ES-I3 (cell line): ENCODE results near the gene TIMD4.
"Not testable (repeated sequence)": the region's sequence is repeated elsewhere in the genome, so short reads cannot be mapped to it uniquely, and the experiment has no call there.

Experiments
- H3K36me3 ChIP-seq: 2 replicates; pipeline ENCODE4 v1.6.1; 2013; ENCODE audit warnings: mild to moderate bottlenecking, low read length, control low read depth, moderate library complexity; ENCODE audit not compliant: insufficient read depth
- H3K4me1 ChIP-seq: 2 replicates; pipeline ENCODE4 v1.6.1; 2013; ENCODE audit warnings: mild to moderate bottlenecking, control low read depth, low read length; ENCODE audit not compliant: insufficient read depth
- H3K9ac ChIP-seq: 2 replicates; pipeline ENCODE4 v1.6.1; 2013; ENCODE audit warnings: low read depth, mild to moderate bottlenecking, low read length, moderate library complexity
- H3K9me3 ChIP-seq: 2 replicates; pipeline ENCODE4 v1.6.1; 2013; ENCODE audit warnings: mild to moderate bottlenecking, low read length, moderate library complexity; ENCODE audit not compliant: control insufficient read depth, insufficient read depth

TIMD4 gene

DNA sequence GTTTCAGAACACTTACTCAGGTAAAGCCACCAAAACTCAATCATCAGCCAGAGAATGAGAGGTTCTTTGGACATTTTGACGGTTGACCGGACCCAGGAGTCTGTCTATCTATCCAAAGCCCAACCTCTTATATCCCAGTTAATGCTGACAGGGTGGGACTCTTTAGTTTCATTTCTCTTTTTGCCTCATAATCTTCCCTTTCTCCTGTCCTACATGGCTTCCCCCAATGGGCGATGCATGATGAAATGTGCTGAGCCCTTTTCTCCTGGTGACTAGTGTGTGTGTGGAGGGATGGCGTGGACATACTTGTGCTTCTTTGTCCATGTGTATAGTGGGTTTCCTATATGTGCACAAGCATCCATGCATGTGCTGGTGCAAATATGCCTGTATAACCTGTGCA is at the start of gene TIMD4:
Gene TIMD4, minus strand, starts transcription at position 102 of the 400 bp plus-strand sequence. Its CDS starts 28 bp downstream, at position 74.
- Histone ChIP-seq H3K4me1 (no peaks in the 10 kb centered on the region), H3K9me3 (no peaks in the 10 kb centered on the region), H3K9ac (no peak within 1 kb of the TSS), H3K36me3 (no peaks in the 10 kb centered on the region)

- H3K9me3 ChIP-seq: no peaks in the 10 kb centered on the region
Measured at GRCh38 chr5:157006262-157006661, 43.2 kb upstream of the TIMD4 start.

GRCh38 chr5:157004893-157005551 is 42.0 kb upstream of the TIMD4 start:
- no peak overlapping the region for H3K9ac ChIP-seq
- no peaks in the 10 kb centered on the region for H3K36me3 ChIP-seq
- H3K4me1 ChIP-seq: no peaks in the 10 kb centered on the region
- no peaks in the 10 kb centered on the region for H3K9me3 ChIP-seq

More at GRCh38 chr5:157006262-157006661, 43.2 kb upstream of the TIMD4 start:
- Histone ChIP-seq H3K9ac (no peak overlapping the region), H3K4me1 (no peaks in the 10 kb centered on the region), H3K36me3 (no peaks in the 10 kb centered on the region)

DNA sequence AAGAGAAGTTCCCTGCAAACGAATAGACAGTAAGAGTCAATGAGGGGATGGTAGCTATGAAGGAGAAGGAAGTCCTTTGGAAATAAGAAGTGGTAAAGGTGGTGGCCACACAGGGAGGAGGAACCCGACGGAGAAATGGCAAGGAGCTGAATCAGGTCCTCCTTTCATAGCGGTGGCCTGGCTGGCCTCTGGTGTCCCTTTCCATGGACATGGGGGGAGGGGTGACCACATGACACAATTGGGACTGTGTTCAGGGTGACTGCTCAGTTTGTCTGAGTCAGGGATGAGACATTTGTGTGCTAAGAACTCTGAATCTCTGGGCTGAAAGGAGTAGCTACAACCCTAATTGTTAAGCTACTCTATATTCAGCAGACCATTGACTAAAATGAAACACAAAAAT is 28.7 kb upstream of the TIMD4 start:
- no peaks in the 10 kb centered on the region for H3K36me3 ChIP-seq
- H3K9me3 ChIP-seq: no peaks in the 10 kb centered on the region
- H3K4me1 ChIP-seq: no peaks in the 10 kb centered on the region
- H3K9ac ChIP-seq: no peak overlapping the region

GRCh38 chr5:156984064-156984463 is 21.0 kb upstream of the TIMD4 start:
- no peaks in the 10 kb centered on the region for H3K9me3 ChIP-seq
- H3K9ac ChIP-seq: no peak overlapping the region
- no peaks in the 10 kb centered on the region for H3K36me3 ChIP-seq
- H3K4me1 ChIP-seq: no peaks in the 10 kb centered on the region

- H3K4me1 ChIP-seq: no peaks in the 10 kb centered on the region
- no peaks in the 10 kb centered on the region for H3K9me3 ChIP-seq
- no peak overlapping the region for H3K9ac ChIP-seq
- no peaks in the 10 kb centered on the region for H3K36me3 ChIP-seq
Measured at GRCh38 chr5:156981481-156981880, 18.5 kb upstream of the TIMD4 start.

GRCh38 chr5:156974328-156974727 is 11.3 kb upstream of the TIMD4 start:
- no peaks in the 10 kb centered on the region for H3K9me3 ChIP-seq
- H3K9ac ChIP-seq: no peak overlapping the region
- H3K4me1 ChIP-seq: no peaks in the 10 kb centered on the region
- H3K36me3 ChIP-seq: no peaks in the 10 kb centered on the region

- H3K36me3 ChIP-seq: no peaks in the 10 kb centered on the region
- H3K9me3 ChIP-seq: no peaks in the 10 kb centered on the region
- H3K4me1 ChIP-seq: no peaks in the 10 kb centered on the region
- no peak overlapping the region for H3K9ac ChIP-seq
Measured at GRCh38 chr5:156971848-156972525, 9.0 kb upstream of the TIMD4 start.

DNA sequence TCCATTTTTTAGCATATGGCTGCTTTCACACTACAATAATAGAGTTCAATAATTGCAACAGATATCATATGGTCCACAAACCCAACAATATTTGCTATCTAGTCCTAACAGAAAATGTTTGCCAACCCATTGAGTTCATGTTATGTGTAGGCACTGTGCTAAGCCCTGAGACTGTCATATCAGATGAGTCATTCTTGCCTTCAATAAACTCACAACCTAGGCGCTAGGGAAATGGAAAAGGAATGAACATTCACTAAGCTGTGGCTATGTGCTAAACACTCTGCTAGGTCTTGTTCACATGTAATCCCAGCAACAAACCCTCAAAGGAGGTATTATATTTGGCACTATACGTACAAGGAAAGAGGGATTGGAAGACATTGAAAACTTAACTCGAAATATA is 8.4 kb upstream of the TIMD4 start:
- H3K9me3 ChIP-seq: no peaks in the 10 kb centered on the region
- H3K36me3 ChIP-seq: no peaks in the 10 kb centered on the region
- no peak overlapping the region for H3K9ac ChIP-seq
- H3K4me1 ChIP-seq: no peaks in the 10 kb centered on the region

GRCh38 chr5:156967386-156967785 is 4.4 kb upstream of the TIMD4 start:
- not testable (repeated sequence) for H3K4me1 ChIP-seq, H3K36me3 ChIP-seq, H3K9ac ChIP-seq, H3K9me3 ChIP-seq

DNA sequence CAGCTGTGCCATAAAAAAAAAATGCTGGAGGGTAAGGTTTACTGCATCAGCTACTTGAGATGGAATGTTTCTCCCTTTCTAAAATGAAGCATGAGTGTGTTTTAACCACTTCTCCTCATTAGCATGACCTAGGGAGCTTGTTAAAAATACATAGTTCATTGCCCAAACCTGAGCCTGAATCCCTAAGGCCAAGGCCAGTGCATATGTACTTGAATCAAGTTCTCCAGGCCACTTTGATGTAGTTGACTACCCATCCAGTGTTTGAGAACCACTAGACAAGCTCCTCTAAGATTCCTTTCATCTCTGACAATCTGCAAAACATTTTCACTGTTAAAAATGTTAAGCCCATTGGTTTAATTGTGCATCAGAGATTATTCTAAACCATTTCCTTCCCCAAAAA is 6.7 kb downstream of the TIMD4 start:
- Histone ChIP-seq H3K36me3 (no peaks in the 10 kb centered on the region), H3K4me1 (no peaks in the 10 kb centered on the region; the same call in 1 of the 2 replicates), H3K9ac (no peak overlapping the region), H3K9me3 (no peaks in the 10 kb centered on the region)

DNA sequence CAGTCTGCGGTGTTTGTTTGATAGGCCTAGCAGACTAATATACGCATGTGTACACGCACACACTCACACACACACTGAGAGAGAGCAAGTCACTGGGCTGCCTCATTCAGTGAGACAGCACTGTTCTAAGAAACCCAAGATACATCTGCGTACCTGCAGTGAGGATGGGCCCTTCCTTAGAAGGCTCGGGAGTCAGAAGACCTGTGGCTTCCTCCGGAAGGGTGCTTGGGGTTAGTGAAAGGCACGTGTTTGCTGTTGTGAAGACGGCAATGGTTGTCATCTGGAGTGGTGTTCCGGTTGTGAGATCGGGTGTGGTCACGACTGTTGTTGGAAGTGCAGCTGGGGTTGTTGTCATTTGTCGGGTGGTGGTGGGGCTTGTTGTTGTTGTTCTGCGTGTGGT is 11.7 kb downstream of the TIMD4 start:
- Histone ChIP-seq H3K36me3 (no peaks in the 10 kb centered on the region), H3K9ac (no peak overlapping the region), H3K4me1 (no peaks in the 10 kb centered on the region; the same call in 1 of the 2 replicates), H3K9me3 (no peaks in the 10 kb centered on the region)

GRCh38 chr5:156950716-156951115 is 12.3 kb downstream of the TIMD4 start:
- H3K4me1 ChIP-seq: no peaks in the 10 kb centered on the region
- no peaks in the 10 kb centered on the region for H3K9me3 ChIP-seq
- H3K9ac ChIP-seq: no peak overlapping the region
- H3K36me3 ChIP-seq: no peaks in the 10 kb centered on the region

DNA sequence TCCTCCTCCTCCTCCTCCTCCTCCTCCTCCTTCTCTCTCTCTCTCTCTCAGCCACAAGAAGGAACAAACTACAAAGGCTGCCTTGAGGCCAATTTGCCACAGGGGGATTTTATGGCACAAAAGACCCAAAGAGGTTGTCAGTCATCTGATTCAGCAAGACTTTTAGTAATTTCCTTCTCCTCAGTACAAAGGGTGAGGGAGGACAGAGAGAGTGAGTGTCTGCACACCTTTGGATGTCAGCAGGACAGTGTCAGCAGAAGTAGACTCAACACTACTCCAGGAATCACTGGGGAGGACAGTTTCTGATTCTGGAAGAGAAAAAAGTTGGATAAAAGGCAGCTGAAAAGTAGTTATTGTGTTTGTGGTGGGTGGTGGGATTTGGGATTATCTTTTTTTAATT is 13.6 kb downstream of the TIMD4 start:
- H3K36me3 ChIP-seq: no peaks in the 10 kb centered on the region
- no peak overlapping the region for H3K9ac ChIP-seq
- H3K4me1 ChIP-seq: no peaks in the 10 kb centered on the region
- H3K9me3 ChIP-seq: no peaks in the 10 kb centered on the region

DNA sequence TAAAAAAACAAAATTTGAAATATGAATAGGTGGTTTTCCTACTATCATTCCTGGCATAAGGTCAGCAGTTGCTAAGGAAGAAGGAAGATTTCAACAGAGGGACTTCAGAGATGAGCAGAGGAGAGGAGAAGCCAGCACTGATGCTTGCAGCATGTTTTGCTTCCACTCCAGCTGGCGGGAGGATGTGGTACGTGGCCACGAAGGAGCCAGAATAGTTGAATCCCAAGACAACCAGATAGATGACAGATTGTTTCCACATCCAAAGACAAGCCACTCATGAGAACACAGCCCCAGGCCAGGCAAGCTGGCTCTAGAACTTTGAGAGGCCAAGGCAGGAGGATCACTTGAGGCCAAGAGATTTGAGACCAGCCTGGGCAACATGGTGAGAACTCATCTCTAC is 15.1 kb downstream of the TIMD4 start:
- no peak overlapping the region for H3K9ac ChIP-seq
- H3K36me3 ChIP-seq: no peaks in the 10 kb centered on the region
- H3K4me1 ChIP-seq: no peaks in the 10 kb centered on the region
- no peaks in the 10 kb centered on the region for H3K9me3 ChIP-seq
